NB4 (cell line): Measurements from ENCODE around the gene ADGRG6.

ENCODE experiments used
- CTCF ChIP-seq: IDR thresholded peaks from one replicate; pipeline ENCODE4 v1.5.1; 2012; ENCODE audit warnings: low read depth, low read length
- MAX ChIP-seq: IDR thresholded peaks from 2 replicates; pipeline ENCODE4 v1.6.1; 2011; ENCODE audit warnings: low read depth, low read length
- MYC ChIP-seq: IDR thresholded peaks from 2 replicates; pipeline ENCODE4 v1.6.1; 2011; ENCODE audit warnings: low read depth, low read length
- POLR2A ChIP-seq: IDR thresholded peaks from 2 replicates; pipeline ENCODE4 v1.6.1; 2011; ENCODE audit warnings: mild to moderate bottlenecking; ENCODE audit not compliant: insufficient read length; ENCODE audit errors: extremely low read depth

- TF ChIP-seq CTCF (no peak), POLR2A (no peak), MYC (no peak), MAX (no peak)
Observed at GRCh38 chr6:142469220-142469619, 167.4 kb downstream of the ADGRG6 start.
